Upper lobe of right lung (tissue), 1 donor: ENCODE measurements around the gene KIF25. TPM values are rescaled to one million over a fixed set of nuclear protein-coding genes. Genes with fewer than 3 reads are reported as not detected.

Experiments
- ATAC-seq: fragments of 200-7000 bp; cut with Tn5 transposase; one replicate; pipeline ENCODE4 v1.9.1; 2020; ENCODE audit warnings: mild to moderate bottlenecking, moderate library complexity
- DNase-seq: peaks from one replicate; pipeline ENCODE4 v3.0.0-alpha.2; 2020
- H3K27ac ChIP-seq: fragments of 200-600 bp; one replicate; pipeline ENCODE4 v1.8.0; 2022
- H3K27me3 ChIP-seq: fragments of 200-600 bp; one replicate; pipeline ENCODE4 v1.8.0; 2022; ENCODE audit warnings: mild to moderate bottlenecking
- H3K36me3 ChIP-seq: fragments of 200-600 bp; one replicate; pipeline ENCODE4 v1.8.0; 2022
- H3K4me1 ChIP-seq: fragments of 200-600 bp; one replicate; pipeline ENCODE4 v1.8.0; 2022
- H3K4me3 ChIP-seq: fragments of 200-600 bp; one replicate; pipeline ENCODE4 v1.8.0; 2022; ENCODE audit warnings: mild to moderate bottlenecking
- H3K9me3 ChIP-seq: fragments of 200-600 bp; one replicate; pipeline ENCODE4 v1.8.0; 2022
- intact Hi-C: fragments of 100-400 bp; cut with DNase I; formaldehyde crosslinking; loops from one replicate; pipeline ENCODE4 v1.11.0; 2022
- total RNA-seq: library from RNA; stranded (reverse); fragmentation: NEBNext Ultra II Directional; extraction: Animal tissue kit (Norgen Biotek cat#: 25700); gene quantifications from one replicate; pipeline ENCODE4 v1.2.1, GENCODE V29; 2021
- TF ChIP-seq, protein P1 (sequence below): fragments of 200-600 bp; IDR thresholded peaks from one replicate; pipeline ENCODE4 v1.8.0; 2022; ENCODE audit warnings: antibody characterized with exemption
- donor health status: DM: no; HTN: yes; CAD: no; lungs with severe emphysema.

The KIF25 gene
- total RNA-seq, 1 donor from 2014 or later, result 0.96 TPM

DNA sequence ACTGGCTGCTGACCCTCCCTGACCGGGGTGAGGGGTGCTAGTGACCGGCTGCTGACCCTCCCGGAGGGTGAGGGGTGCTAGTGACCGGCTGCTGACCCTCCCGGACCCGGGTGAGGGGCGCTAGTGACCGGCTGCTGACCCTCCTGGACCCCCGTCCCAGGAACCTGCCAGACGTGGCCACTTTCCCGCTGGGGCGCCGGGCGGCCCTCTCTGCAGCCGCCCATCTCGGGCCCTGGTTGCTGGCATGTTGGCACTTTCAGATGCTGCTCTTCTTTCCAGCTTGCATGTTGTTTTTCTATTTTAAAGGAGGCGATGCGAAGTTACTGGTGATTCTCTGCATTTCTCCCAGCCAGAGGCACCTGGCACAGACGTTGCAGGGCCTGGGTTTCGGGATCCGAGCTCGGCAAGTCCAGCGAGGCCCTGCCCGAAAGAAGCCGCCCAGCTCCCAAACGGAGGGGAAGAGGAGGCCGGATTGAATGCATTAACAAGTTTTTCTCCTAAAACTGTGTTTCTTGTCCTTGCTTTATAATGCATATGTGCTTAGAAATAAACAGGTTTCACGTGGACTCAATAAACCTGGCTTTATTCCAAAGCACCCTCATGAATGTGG lies 47.2 kb downstream of the KIF25 start:
- peak; percentile 51 for DNase-seq

DNA sequence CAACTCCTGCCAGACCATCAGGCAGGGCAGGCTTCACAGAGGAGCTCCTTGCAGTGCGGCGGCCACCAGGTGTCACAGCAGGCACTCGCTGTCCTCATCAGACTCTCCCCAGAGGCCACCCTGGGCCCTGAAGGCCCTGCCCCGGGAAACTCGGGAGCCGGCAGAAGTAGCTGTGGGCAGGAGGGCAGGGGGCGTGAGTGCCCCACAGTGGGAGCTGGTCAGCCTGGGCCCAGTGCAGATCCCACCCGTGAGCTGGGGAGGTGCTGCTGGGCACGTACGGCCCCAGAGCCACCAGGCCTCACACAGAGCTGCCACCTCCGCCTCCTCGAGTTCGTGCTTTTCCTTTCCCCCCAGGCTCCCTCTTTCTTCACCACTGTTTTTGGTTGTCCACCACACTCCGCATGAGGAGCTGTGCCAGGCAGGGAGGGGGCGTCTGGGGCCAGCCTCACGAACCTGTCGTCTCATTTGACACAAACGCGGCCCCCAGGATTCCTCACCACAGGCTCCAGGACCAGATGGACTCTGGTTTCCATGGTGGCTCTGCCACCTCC lies 47.7 kb downstream of the KIF25 start:
- ATAC-seq, result no peak
- no peaks in the 10 kb centered on the region for H3K36me3 ChIP-seq
- H3K9me3 ChIP-seq, result peaks cover 4% of the 10 kb centered on the region
- TF ChIP-seq, protein P1, sequence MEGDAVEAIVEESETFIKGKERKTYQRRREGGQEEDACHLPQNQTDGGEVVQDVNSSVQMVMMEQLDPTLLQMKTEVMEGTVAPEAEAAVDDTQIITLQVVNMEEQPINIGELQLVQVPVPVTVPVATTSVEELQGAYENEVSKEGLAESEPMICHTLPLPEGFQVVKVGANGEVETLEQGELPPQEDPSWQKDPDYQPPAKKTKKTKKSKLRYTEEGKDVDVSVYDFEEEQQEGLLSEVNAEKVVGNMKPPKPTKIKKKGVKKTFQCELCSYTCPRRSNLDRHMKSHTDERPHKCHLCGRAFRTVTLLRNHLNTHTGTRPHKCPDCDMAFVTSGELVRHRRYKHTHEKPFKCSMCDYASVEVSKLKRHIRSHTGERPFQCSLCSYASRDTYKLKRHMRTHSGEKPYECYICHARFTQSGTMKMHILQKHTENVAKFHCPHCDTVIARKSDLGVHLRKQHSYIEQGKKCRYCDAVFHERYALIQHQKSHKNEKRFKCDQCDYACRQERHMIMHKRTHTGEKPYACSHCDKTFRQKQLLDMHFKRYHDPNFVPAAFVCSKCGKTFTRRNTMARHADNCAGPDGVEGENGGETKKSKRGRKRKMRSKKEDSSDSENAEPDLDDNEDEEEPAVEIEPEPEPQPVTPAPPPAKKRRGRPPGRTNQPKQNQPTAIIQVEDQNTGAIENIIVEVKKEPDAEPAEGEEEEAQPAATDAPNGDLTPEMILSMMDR, result no peak
- intact Hi-C loops, result no loop called here
- no peaks in the 10 kb centered on the region for H3K27me3 ChIP-seq
- DNase-seq, result peak; percentile 57
- no peak overlapping the region for H3K4me3 ChIP-seq
- H3K4me1 ChIP-seq, result peaks cover 6% of the 10 kb centered on the region
- no peak overlapping the region for H3K27ac ChIP-seq

More for the DNA sequence above, 47.2 kb downstream of the KIF25 start:
- Histone ChIP-seq H3K9me3 (peaks cover 10% of the 10 kb centered on the region), H3K4me3 (no peak overlapping the region), H3K27me3 (no peaks in the 10 kb centered on the region), H3K27ac (no peak overlapping the region), H3K4me1 (peaks cover 6% of the 10 kb centered on the region), H3K36me3 (no peaks in the 10 kb centered on the region)
- intact Hi-C loops, result no loop called here
- no peak for ATAC-seq
- TF ChIP-seq, protein P1, result no peak

GRCh38 chr6:168045706-168046620 lies 48.5 kb downstream of the KIF25 start:
- no peaks in the 10 kb centered on the region for H3K9me3 ChIP-seq
- no peaks in the 10 kb centered on the region for H3K36me3 ChIP-seq
- intact Hi-C loops, result no loop called here
- no peaks in the 10 kb centered on the region for H3K27me3 ChIP-seq
- DNase-seq (peak; percentile 55), ATAC-seq (no peak)
- TF ChIP-seq, protein P1, result no peak
- peaks cover 6% of the 10 kb centered on the region for H3K4me1 ChIP-seq
- no peak overlapping the region for H3K4me3 ChIP-seq
- H3K27ac ChIP-seq, result no peak overlapping the region

DNA sequence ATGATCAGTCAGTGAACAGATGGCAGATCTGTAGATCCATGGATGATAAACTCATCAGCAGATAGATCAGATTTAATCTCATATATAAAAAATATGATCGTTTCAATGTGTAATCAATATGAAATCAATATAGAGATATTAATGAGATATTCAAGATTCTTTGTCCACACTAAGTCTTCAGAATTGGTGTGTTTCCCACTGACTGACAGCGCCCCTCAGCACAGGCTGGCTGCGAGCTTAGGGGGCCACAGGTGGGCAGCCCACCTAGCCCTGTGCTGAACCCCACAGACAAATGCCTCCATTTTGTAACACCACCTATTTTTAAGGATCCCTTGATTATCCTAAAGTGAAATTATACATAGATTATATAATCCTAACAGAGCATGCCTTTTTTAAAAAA lies 49.2 kb downstream of the KIF25 start:
- Histone ChIP-seq H3K36me3 (no peaks in the 10 kb centered on the region), H3K4me1 (peaks cover 6% of the 10 kb centered on the region), H3K4me3 (no peak overlapping the region), H3K9me3 (no peaks in the 10 kb centered on the region), H3K27ac (no peak overlapping the region), H3K27me3 (no peaks in the 10 kb centered on the region)
- DNase-seq, result no peak
- TF ChIP-seq, protein P1, result no peak
- intact Hi-C loops, result no loop called here
- no peak for ATAC-seq

DNA sequence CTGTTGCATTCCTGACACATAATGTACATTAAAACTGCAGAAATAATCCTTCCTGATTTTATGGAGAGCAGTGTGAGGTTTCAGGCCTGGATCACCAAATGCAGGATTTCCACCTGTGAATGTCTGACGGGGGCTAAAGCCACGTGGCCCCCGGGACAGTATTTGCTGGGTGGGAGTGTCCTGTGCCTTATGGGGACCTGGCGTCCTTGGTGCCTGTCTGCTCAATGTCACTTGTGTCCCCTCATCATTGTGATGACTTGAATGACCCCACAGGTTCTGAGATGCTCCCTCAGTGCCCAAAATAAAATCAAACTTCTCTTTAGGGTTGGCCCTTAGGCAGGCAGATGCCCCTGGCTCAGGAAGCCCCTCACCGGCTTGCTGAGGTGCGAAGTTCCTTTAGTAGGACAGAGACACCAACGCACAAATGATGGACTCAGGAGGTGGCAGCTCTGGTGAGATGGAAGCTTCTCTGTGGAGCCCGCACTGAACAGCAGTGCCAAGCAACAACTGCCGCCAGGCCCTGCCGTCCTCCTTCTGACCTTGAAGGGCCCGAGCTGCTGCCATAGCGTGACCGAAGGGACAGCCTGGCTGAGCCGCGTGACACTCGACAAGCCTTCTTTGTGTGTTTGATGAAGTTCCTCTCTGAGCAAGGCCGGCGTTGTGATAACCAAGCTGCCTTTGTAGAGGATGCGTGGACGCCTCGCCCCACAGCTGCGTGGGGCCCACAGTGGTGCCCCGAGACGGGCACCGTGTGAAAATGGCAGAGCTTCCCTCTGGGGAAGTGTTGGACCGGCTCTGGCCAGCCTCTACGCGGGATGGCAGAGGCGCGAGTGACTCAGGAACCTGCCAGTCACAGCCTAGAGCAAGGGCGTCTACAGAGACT lies 50.6 kb downstream of the KIF25 start:
- Histone ChIP-seq H3K27ac (no peak overlapping the region), H3K4me1 (peaks cover 6% of the 10 kb centered on the region), H3K4me3 (no peak overlapping the region), H3K36me3 (no peaks in the 10 kb centered on the region), H3K27me3 (no peaks in the 10 kb centered on the region), H3K9me3 (no peaks in the 10 kb centered on the region)
- TF ChIP-seq, protein P1, result no peak
- intact Hi-C loops, result no loop called here
- ATAC-seq (no peak), DNase-seq (no peak)
